ENCODE data around the gene SPANXD.

GRCh38 chrX:141736656-141737055, 38.1 kb upstream of the SPANXD start:
- TF ChIP-seq POLR2A (IDR thresholded peaks at IDR 0.05; ENCODE audit: low read depth, low read length) (no peak), POLR2AphosphoS5 (IDR thresholded peaks at IDR 0.05; ENCODE audit: low read depth, low read length) (no peak), TAF1 (IDR thresholded peaks at IDR 0.05; ENCODE audit: low read depth, low read length) (no peak), SPI1 (IDR thresholded peaks at IDR 0.05; ENCODE audit: low read depth, low read length) (no peak), PAX5 (IDR thresholded peaks at IDR 0.05; ENCODE audit: insufficient read depth, low read length, severe bottlenecking) (no peak)
